Stomach (tissue), 9 donors: Measurements from ENCODE around the gene FLRT1. TPM values are rescaled to one million over a fixed set of nuclear protein-coding genes. Genes with fewer than 3 reads are reported as not detected.

Experiments
- DNase-seq, 2 donors: peaks; one replicate each; pipeline versions ENCODE4 v3.0.0 to v3.0.0-alpha.2; 2013 to 2019
- H3K27ac ChIP-seq, 5 donors: fragments of 200-600 bp in 4 of 5; sonication (generic) in 4 of 5; one replicate each; pipeline ENCODE4 v1.5.1; 2013 to 2019; ENCODE audit warnings: mild to moderate bottlenecking in 1 of 5, moderate library complexity in 1 of 5
- H3K27me3 ChIP-seq, 3 donors: fragments of 200-600 bp; sonication (generic); one replicate each; pipeline ENCODE4 v1.5.1; 2017 to 2019; ENCODE audit warnings: mixed run types in 1 of 3
- H3K36me3 ChIP-seq, 4 donors: fragments of 200-600 bp; sonication (generic); 1 replicate in 3 of 4; 2 replicates in 1 of 4; pipeline ENCODE4 v1.5.1; 2016 to 2019
- H3K4me1 ChIP-seq, 4 donors: fragments of 200-600 bp; sonication (generic); one replicate each; pipeline ENCODE4 v1.5.1; 2016 to 2019
- H3K4me3 ChIP-seq, 4 donors: fragments of 200-600 bp; sonication (generic) in 3 of 4; one replicate each; pipeline ENCODE4 v1.5.1; 2016 to 2019; ENCODE audit warnings: mild to moderate bottlenecking in 1 of 4
- H3K9me3 ChIP-seq, 4 donors: fragments of 200-600 bp; sonication (generic); one replicate each; pipeline ENCODE4 v1.5.1; 2016 to 2019
- CTCF ChIP-seq, 7 experiments: fragments of 450-650 bp in 4 of 7; fragments of 200-600 bp in 3 of 7; sonication (generic) in 3 of 7; IDR thresholded peaks; one replicate each; pipeline ENCODE4 v1.5.1; 2016 to 2019; ENCODE audit warnings: antibody characterized with exemption in 7 of 7, control low read depth in 2 of 7, mild to moderate bottlenecking in 1 of 7
- EP300 ChIP-seq: sonication (generic); formaldehyde crosslinking; IDR thresholded peaks from one replicate; pipeline ENCODE4 v1.6.1; 2017; ENCODE audit warnings: antibody characterized with exemption
- POLR2A ChIP-seq, 4 donors: fragments of 450-650 bp; IDR thresholded peaks; one replicate each; pipeline ENCODE4 v1.6.1; 2016; ENCODE audit warnings: antibody characterized with exemption in 4 of 4, control low read depth in 2 of 4, mild to moderate bottlenecking in 1 of 4, moderate library complexity in 1 of 4
- POLR2AphosphoS5 ChIP-seq, 3 donors: sonication (generic); formaldehyde crosslinking; IDR thresholded peaks; one replicate each; pipeline ENCODE4 v1.6.1; 2016; ENCODE audit warnings: antibody characterized with exemption in 3 of 3
- WGBS, 5 donors: extraction: QIAGEN DNeasy Blood & Tissue Kit in 3 of 5; methylation state at CpG; one replicate each; pipeline versions ENCODE4 v1.1.5 to v1.1.7; 2013 to 2018; 5-methylcytosine and 5-hydroxymethylcytosine counted together
- intact Hi-C: fragments of 100-400 bp; cut with DNase I; formaldehyde crosslinking; loops from one replicate; pipeline ENCODE4 v1.15.1; 2023; ENCODE audit warnings: low total_unique reads
- polyA plus RNA-seq, 3 donors: library from polyadenylated mRNA; stranded (reverse); fragments of 200-250 nt; gene quantifications; one replicate each; pipeline ENCODE4 v1.2.3, GENCODE V29; 2013
- total RNA-seq, 5 donors: library from RNA; depleted of rRNA; stranded (reverse); fragments of >200 nt; gene quantifications; one replicate each; pipeline versions ENCODE4 v1.1.0 to v1.2.3, GENCODE V29; 2014 to 2016
- donor health status: healthy with polysubstance abuse.
- donor health status: Bipolar disorder and iron deficiency.
- donor health status: healthy.

Gene FLRT1
- total and polyA plus RNA-seq, 8 donors = 0.12 to 1.3 (median 0.51) TPM; not detected in 4

- Histone ChIP-seq H3K4me3 (no peak overlapping the region), H3K4me1 (peaks cover 0 to 8% (median 0%) of the 10 kb centered on the region in 4 donors), H3K9me3 (no peaks in the 10 kb centered on the region), H3K27me3 (no peaks in the 10 kb centered on the region), H3K27ac (no peak overlapping the region), H3K36me3 (no peaks in the 10 kb centered on the region)
- WGBS, 5 donors = 92 to 98% (median 94%) methylated on average over 6 to 8 of the region's 8 CpGs
- TF ChIP-seq POLR2AphosphoS5 (IDR thresholded peaks at IDR 0.05) (no peak), POLR2A (IDR thresholded peaks at IDR 0.05) (no peak), CTCF (IDR thresholded peaks at IDR 0.05) (no peak), EP300 (no peak)
- no peak for DNase-seq
- intact Hi-C loops = no loop called here
These were observed 13.8 kb downstream of the FLRT1 start for GRCh38 chr11:64049509-64049908.

DNA sequence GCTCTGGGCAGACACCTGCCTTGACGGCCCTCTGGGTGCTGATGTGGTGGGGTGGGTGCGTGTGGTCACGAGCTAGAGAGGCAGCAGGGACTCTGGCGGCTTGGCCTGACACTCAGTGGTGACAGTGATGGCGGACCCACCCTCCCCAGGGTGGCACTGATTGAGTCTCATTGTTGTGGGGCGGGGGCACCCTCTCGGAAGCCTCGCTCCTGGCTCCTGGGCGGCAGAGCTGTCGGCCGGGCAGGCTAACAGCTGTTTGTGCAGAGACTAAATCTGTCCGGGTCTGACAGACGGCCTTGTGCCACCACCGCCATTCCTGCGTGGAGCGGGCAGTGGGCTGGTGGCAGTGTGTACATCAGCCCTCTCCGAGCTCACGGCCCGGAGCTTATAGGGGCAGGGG lies 15.6 kb downstream of the FLRT1 start:
- no peaks in the 10 kb centered on the region for H3K9me3 ChIP-seq
- intact Hi-C loops = no loop called here
- H3K4me3 ChIP-seq = no peak overlapping the region
- no peaks in the 10 kb centered on the region for H3K4me1 ChIP-seq
- WGBS, 5 donors = 92 to 98% (median 95%) methylated on average over 8 to 19 of the region's 19 CpGs
- no peak overlapping the region for H3K27ac ChIP-seq
- DNase-seq = no peak
- TF ChIP-seq POLR2AphosphoS5 (IDR thresholded peaks at IDR 0.05) = no peak
- TF ChIP-seq CTCF (IDR thresholded peaks at IDR 0.05) = no peak
- no peaks in the 10 kb centered on the region for H3K36me3 ChIP-seq
- H3K27me3 ChIP-seq = no peaks in the 10 kb centered on the region

GRCh38 chr11:64052436-64052835 lies 16.7 kb downstream of the FLRT1 start:
- WGBS, 5 donors = 77 to 100% (median 93%) methylated on average over 2 of the region's 2 CpGs
- no peaks in the 10 kb centered on the region for H3K36me3 ChIP-seq
- H3K9me3 ChIP-seq = no peaks in the 10 kb centered on the region
- H3K27ac ChIP-seq = no peak overlapping the region
- H3K4me3 ChIP-seq = no peak overlapping the region
- DNase-seq = no peak
- intact Hi-C loops = no loop called here
- TF ChIP-seq CTCF (IDR thresholded peaks at IDR 0.05) (no peak), POLR2A (IDR thresholded peaks at IDR 0.05) (no peak), POLR2AphosphoS5 (IDR thresholded peaks at IDR 0.05) (no peak), EP300 (no peak)
- no peaks in the 10 kb centered on the region for H3K27me3 ChIP-seq
- peaks cover 0 to 3% (median 0%) of the 10 kb centered on the region in 4 donors for H3K4me1 ChIP-seq

DNA sequence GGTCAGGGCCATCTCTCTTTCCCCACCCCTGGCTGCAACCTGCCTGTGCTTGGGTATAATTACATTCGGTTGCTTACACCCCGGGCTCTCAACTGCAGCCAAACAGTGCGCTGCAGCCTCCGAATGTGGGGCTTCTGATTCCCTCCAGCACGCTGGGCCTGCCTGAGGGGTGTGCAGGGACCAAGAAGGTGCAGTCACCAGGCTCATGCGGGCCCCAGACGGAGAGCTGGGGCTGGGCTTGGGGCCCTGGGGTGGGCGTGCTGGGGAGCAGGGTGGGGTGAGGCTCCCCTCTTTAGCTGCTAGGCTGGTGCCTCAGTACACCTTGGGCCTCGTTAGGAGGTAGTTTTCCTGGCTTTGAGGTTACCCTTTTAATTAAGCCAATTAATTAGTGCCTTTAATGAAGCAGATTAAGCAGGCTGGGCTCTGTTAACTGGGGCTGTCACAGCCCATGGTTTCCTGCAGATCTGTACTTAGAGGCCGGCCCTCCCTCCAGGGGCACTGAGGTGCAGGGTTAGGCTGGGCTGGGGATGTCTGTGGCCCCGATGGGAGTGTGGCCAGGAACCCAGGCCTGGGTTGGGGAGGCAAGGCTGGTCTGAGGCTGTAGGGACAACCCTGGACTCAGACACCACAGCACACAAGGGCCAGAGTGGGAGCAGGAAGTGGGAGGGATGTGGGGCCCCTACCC lies 17.3 kb downstream of the FLRT1 start:
- TF ChIP-seq EP300 (no peak), POLR2AphosphoS5 (IDR thresholded peaks at IDR 0.05) (no peak), POLR2A (IDR thresholded peaks at IDR 0.05) (no peak), CTCF (IDR thresholded peaks at IDR 0.05) (no peak)
- H3K9me3 ChIP-seq = no peaks in the 10 kb centered on the region
- no peak overlapping the region for H3K27ac ChIP-seq
- no peak overlapping the region for H3K4me3 ChIP-seq
- H3K4me1 ChIP-seq = peaks cover 0 to 4% (median 0%) of the 10 kb centered on the region in 4 donors
- H3K36me3 ChIP-seq = no peaks in the 10 kb centered on the region
- no peaks in the 10 kb centered on the region for H3K27me3 ChIP-seq
- no peak for DNase-seq
- 84 to 93% (median 89%) methylated on average over 10 to 11 of the region's 11 CpGs for WGBS, 5 donors
- intact Hi-C loops = no loop called here
